Inferior parietal cortex (tissue), 1 donor: Measurements from ENCODE around the gene SUSD6.

ENCODE experiments used
- DNase-seq: peaks from one replicate; pipeline ENCODE4 v3.0.0-alpha.2; 2016; ENCODE audit errors: extremely low spot score

Gene SUSD6

DNA sequence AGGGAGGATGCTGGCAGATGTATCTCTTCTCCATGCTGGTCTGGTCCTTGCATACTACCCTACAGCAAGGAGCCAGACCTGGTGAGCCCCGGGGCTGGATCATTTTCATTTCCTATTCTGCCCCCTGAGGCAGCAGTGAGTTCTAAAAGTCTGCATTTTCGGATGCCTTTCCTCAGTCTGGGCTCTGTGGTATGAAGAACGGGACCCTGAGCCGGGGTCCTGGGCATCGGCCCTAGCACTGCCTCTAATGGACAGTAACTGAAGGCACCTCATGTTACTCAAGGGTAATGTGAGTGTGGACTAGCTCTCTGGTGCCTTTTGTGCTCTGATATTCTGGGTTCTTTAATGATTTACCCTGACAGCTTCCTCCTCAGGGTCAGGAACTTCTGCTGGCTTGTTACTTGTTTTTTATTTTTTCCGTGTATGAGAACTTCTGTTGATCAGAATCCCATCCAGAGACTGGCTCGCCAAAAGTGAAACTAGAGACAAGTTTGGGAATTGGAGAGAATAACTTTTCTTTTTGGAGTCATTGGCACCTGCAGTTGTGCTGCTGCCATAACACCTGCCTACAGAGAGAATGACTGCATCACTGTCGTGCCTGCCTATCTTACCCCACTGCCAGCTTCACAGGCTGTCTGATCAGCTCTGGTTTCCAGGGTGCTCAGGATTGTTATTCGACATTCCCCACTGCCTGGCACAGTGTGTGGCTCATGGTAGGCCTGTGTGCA lies 62.3 kb downstream of the SUSD6 start:
- DNase-seq, result no peak

- DNase-seq, result no peak
These were observed 63.3 kb downstream of the SUSD6 start for GRCh38 chr14:69674546-69675244.

DNA sequence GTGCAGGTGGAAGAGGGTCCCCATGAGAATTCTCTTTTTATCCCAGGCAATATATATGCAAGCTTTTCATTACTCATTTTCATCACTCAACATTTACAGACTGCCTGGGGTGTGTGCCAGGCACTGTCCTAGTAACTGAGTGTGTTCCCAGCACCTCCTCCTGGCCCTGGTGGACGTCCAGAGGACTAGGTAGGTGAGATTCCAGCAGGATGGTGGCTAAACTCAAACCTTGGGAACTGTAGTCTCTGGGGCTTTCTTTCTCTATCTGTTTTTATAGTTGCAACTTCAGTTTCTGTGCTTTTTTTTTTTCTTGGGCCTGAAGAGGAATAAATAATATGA lies 63.8 kb downstream of the SUSD6 start:
- DNase-seq, result no peak

GRCh38 chr14:69675877-69676416 lies 64.6 kb downstream of the SUSD6 start:
- no peak for DNase-seq

DNA sequence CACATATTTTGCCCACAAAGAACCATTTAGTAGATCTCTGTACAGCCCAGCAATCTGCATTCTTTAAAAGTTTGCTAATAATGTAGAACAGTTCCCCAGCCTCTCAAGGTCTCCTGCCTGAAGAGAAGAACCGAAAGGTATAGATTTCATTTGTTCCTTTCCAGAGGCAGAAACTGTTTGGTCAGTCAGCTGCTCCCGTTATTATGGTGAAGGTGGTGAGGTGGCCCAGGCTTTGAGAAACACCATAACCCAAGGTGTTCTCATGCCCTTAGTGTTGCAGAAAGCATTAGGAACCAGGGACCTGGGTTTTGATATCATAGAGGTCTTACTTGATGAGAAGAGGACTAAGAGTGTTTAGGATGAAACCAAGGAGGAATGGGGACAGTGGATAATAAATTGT lies 65.3 kb downstream of the SUSD6 start:
- DNase-seq, result no peak

DNA sequence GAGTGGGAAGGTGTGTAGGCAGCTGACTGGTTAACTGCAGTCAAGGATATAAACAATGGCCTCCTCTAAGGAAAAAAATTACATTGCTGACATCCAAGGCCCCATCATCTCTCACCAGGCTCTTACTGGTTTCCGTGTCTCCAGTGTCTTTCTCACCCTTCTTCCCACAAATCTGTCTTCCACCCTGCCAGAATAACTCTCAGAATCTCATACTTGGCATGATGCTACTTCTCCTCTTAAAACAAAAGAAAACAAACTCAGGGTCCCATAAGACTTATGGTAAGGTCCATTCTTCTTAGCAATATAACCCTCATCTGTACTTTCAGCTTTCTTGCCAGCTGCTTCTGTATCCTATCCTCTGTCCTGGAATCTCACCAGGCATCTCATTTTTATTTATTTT lies 68.9 kb downstream of the SUSD6 start:
- no peak for DNase-seq

DNA sequence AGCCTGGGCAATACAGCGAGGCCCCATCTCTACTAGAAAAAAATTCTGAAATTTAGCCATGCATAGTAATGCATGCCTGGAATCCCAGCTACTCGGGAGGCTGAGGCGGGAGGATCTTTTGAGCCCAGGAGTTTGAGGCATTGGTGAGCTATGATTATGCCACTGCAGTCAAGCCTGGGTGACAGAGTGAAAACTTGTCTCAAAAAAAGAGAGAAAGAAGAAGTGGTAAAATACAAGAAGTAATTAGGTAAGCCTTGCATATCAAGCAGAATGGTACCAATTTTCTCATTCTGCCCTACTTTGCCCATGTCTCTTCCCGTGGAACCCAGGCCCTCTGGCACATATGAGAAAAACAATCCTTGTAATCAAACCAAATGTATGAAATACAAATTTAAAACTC lies 70.7 kb downstream of the SUSD6 start:
- no peak for DNase-seq

- no peak for DNase-seq
These were observed 71.3 kb downstream of the SUSD6 start for GRCh38 chr14:69682621-69683263.

- DNase-seq, result no peak
These were observed 72.6 kb downstream of the SUSD6 start for GRCh38 chr14:69683971-69684370.

DNA sequence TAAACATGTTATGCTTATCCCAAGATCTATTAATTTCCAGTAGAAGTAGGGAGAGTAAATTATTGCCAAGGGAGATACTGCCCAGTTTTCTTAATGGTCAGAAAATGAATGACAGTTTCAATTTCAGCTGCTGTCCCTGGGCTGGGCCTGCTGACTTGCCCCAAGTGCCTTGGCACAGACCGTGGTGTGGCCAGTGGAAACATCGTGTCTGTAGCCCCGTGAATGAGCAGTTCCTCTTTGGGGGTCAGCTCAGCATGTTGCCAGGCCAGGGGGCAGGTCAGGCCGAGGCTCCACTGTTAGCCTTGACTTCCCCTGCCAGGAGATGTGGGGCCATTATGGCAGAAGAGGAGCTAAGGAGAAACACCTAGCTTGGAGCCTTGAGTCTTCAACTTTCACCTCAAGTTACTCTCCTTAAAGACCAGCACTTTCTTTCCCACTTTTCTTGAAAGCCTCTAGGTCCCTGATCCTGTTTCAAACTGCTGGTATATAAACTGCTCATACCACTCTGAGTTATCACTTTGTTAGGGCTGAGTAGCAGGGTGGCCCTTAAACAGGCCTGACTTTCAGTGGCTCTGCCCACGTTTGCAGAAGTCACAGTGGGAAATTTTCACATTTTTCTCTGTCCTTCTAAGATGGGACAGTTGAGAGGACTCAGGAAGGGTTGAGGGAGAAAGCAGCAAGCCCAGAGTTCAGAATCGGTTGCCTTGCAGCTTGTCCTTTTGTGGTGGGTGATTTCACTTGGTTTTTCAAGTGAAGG lies 73.2 kb downstream of the SUSD6 start:
- DNase-seq, result no peak

DNA sequence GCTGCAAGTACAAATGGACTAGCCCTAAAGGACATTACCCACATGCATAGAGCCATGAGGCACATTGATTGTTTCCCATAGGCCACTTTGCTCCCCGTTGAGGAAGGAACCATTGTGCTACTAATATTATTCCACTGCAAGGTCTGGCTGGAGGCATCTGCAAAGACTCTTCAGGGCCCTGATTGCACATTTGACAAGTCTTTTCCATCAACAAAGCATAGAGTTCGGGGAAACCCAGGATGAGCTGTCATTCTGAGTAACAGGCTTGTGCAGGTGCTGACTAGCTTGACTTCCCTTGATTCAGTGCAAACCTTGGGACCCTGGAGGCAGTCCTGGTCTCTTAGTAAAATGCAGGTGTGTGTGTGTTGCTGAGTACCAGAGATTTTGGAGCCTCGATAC lies 73.8 kb downstream of the SUSD6 start:
- no peak for DNase-seq

GRCh38 chr14:69685716-69686115 lies 74.3 kb downstream of the SUSD6 start:
- peak; percentile 53 for DNase-seq

DNA sequence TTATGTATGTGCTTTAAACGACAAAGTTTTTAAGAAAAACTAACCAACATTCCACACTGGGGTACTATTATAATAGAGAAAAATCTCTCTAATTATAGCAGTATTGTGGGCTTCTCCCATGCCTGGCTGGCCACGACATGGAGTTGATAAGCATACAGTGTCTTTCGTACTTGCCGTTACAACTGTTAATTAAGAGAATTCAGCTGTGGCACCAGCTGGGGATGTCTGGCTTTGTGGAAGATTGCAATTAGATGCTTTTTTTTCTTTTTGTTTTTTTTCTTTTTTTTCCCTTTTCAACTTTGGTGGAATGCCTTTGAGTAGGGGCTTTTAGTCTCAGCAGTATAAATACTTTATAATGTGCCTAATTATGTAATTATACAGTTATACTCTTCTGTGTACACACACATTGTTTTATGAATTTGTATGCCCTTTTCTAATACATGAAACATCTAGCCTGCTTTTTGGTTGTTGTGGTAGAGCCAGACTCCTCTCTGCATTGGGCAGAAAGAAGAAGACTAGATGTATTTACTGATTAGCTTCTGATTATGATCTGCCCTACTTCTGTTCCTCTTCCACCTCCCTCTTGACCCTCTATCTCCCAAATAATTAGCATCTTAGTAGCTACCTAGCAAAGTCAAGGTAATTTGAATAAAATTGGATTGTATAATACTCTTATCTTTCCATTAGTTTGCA lies 76.4 kb downstream of the SUSD6 start:
- no peak for DNase-seq

GRCh38 chr14:69688299-69688649 lies 76.9 kb downstream of the SUSD6 start:
- DNase-seq, result peak; percentile 65

DNA sequence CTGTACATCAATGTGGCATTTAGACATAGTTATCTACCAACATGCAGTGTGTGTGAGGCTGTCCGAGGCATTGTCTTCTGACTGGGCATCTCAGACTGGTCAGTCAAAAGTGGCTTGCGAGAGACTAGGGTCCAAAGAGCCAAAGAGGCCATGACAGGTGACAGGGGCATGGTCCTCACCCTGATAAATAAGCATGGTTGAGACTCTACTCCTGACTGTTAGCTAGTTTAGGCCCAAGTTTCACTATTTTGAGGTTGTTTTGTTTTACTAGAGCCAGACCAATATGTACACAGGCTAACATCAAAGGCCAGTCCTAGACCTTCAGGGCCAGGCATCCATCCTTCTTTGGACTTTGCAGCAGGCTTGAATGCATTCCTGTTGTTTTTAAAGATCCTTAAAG lies 78.6 kb downstream of the SUSD6 start:
- no peak for DNase-seq

GRCh38 chr14:69692594-69692993 lies 81.2 kb downstream of the SUSD6 start:
- no peak for DNase-seq

DNA sequence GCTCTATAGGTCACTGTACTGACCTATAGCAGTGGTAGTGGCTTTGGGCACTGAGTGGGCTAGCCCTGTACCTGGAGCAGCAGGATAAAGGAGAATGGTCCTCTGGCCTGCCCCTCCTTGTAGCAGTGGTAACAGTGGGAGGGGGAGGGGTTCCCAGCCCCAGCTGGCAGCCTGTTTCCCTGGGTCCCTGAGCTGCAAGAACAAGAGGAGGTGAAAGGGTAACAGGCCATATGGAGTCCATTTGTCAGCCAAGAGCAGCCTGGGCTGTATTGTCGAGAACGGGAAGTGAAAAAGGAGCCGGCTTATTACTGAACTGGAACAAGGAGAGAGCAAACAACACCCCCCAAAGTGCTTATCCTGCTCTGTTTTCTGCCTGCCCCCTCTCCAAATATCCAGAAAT lies 81.7 kb downstream of the SUSD6 start:
- no peak for DNase-seq

GRCh38 chr14:69693801-69694729 lies 82.7 kb downstream of the SUSD6 start:
- no peak for DNase-seq

GRCh38 chr14:69694730-69695281 lies 83.4 kb downstream of the SUSD6 start:
- no peak for DNase-seq
